ENCODE data around the gene XYLT2.
"Not testable (repeated sequence)": the region's sequence is repeated elsewhere in the genome, so short reads cannot be mapped to it uniquely, and the experiment has no call there.

XYLT2 gene

GRCh38 chr17:50345432-50346312 is at the start of gene XYLT2:
XYLT2 (plus strand) TSS chr17:50346126; CDS start chr17:50346141, 15 bp downstream.
- peaks cover 20% of the 10 kb centered on the region for H3K27me3 Mint-ChIP-seq
- H3K36me3 Mint-ChIP-seq, result peaks cover 4% of the 10 kb centered on the region
- no peaks in the 10 kb centered on the region for H3K9me3 Mint-ChIP-seq
- CTCF ChIA-PET, result interaction anchor here (1.1 to 1.7 kb wide), 2 partner anchors 16 to 51 kb away, joined by 4 to 9 read pairs; partner anchors contain the start of gene LRRC59
- DNase-seq, result peak; percentile 92
- peak within 1 kb of the TSS; percentile 94 for H3K27ac Mint-ChIP-seq
- H3K4me1 Mint-ChIP-seq, result peaks cover 36% of the 10 kb centered on the region
- peak within 1 kb of the TSS; percentile 89 for H3K4me3 Mint-ChIP-seq

- peaks cover 30% of the 10 kb centered on the region for H3K27me3 Mint-ChIP-seq
- DNase-seq, result peak; percentile 85
- H3K4me1 Mint-ChIP-seq, result no peaks in the 10 kb centered on the region
- H3K27ac Mint-ChIP-seq, result no peak overlapping the region
- no peak overlapping the region for H3K4me3 Mint-ChIP-seq
- H3K9me3 Mint-ChIP-seq, result no peaks in the 10 kb centered on the region
- CTCF ChIA-PET, result interaction anchor here (0.8 to 14.8 kb wide), 26 partner anchors 9 to 203 kb away, joined by 3 to 217 read pairs (median 4); partner anchors contain the start of genes COL1A1 and TMEM92
- no peaks in the 10 kb centered on the region for H3K36me3 Mint-ChIP-seq
Measured at GRCh38 chr17:50297407-50297865, 48.5 kb upstream of the XYLT2 start.

DNA sequence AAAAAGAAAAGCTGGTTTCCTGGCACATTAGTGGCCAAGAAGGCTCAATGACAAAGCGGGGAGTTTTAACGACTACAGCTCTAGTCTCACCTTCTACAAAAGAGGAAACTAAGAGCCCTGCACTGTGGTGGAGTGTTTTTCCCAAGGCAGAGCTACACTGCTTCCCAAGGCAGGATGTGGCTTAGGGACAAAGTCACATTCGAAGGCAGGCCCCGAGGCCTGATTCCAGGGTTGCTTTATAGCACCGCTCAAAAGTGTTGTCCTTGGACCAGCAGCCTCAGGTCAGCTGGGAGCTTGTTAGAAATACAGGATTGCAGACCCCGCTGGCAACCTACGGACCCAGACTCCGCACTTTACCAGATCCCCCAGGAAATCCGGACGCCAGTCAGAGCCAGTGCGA is 47.9 kb upstream of the XYLT2 start:
- H3K9me3 Mint-ChIP-seq, result no peaks in the 10 kb centered on the region
- no peak overlapping the region for H3K27ac Mint-ChIP-seq
- DNase-seq, result no peak
- H3K36me3 Mint-ChIP-seq, result no peaks in the 10 kb centered on the region
- H3K27me3 Mint-ChIP-seq, result peaks cover 30% of the 10 kb centered on the region
- H3K4me3 Mint-ChIP-seq, result no peak overlapping the region
- CTCF ChIA-PET, result interaction anchor here (0.6 to 14.8 kb wide), 23 partner anchors 8 to 381 kb away, joined by 3 to 217 read pairs (median 5); partner anchors contain the start of genes COL1A1 and TMEM92
- no peaks in the 10 kb centered on the region for H3K4me1 Mint-ChIP-seq

- Mint-ChIP-seq H3K4me1 (no peaks in the 10 kb centered on the region), H3K4me3 (no peak overlapping the region), H3K9me3 (no peaks in the 10 kb centered on the region), H3K36me3 (no peaks in the 10 kb centered on the region), H3K27ac (no peak overlapping the region), H3K27me3 (peaks cover 41% of the 10 kb centered on the region)
- CTCF ChIA-PET, result interaction anchor here (0.9 to 14.8 kb wide), 3 partner anchors 17 to 205 kb away, joined by 3 to 217 read pairs (median 4); partner anchors contain the start of gene COL1A1
- DNase-seq, result no peak
Measured at GRCh38 chr17:50299776-50300175, 46.1 kb upstream of the XYLT2 start.

GRCh38 chr17:50300824-50301223 is 45.1 kb upstream of the XYLT2 start:
- not testable (repeated sequence) for H3K36me3 Mint-ChIP-seq, DNase-seq, H3K27ac Mint-ChIP-seq, H3K4me3 Mint-ChIP-seq, H3K4me1 Mint-ChIP-seq, H3K9me3 Mint-ChIP-seq
- peaks cover 45% of the 10 kb centered on the region for H3K27me3 Mint-ChIP-seq
- CTCF ChIA-PET, result interaction anchor here (1.1 to 14.8 kb wide), 2 partner anchors 11 to 98 kb away, joined by 3 to 217 read pairs; partner anchors contain the start of gene COL1A1

DNA sequence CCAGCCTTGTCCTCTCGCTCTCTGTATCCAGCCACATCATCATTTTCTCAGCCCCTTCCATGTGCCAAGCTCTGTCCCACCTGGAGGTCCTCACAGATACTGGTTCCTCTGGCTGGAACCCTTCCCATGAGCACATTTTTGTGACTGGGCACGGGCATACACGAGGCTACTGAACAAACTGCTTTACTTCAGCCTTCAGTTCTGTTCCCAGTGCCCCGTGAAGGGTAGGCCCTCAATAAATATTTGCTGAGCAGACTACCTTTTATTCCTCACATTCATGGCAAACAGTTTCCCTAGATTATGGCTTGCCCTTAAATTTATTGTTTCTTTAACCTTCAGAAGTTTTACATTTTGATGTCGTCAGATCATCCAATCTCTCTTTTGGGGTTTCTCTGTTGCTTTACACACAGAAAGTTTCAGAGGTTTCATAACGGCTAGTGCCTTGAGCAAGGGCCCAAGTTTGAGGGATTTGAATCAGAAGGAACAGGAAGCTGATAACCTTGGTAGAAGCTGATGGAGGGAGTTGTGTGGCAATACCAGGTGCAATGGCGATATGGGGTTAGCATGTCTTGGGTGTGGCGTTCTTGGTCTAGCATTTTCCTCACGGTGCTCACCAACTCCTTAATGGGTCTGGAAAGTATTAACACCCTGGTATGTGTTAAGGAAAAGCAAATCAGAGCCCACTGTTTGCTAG is 43.9 kb upstream of the XYLT2 start:
- H3K27ac Mint-ChIP-seq, result no peak overlapping the region
- H3K4me1 Mint-ChIP-seq, result no peaks in the 10 kb centered on the region
- H3K4me3 Mint-ChIP-seq, result no peak overlapping the region
- no peaks in the 10 kb centered on the region for H3K9me3 Mint-ChIP-seq
- no peaks in the 10 kb centered on the region for H3K36me3 Mint-ChIP-seq
- DNase-seq, result no peak
- H3K27me3 Mint-ChIP-seq, result peaks cover 49% of the 10 kb centered on the region
- CTCF ChIA-PET, result interaction anchor here (1.0 kb wide), 1 partner anchor 100 kb away, joined by 4 read pairs; the partner anchor contains the start of gene COL1A1

DNA sequence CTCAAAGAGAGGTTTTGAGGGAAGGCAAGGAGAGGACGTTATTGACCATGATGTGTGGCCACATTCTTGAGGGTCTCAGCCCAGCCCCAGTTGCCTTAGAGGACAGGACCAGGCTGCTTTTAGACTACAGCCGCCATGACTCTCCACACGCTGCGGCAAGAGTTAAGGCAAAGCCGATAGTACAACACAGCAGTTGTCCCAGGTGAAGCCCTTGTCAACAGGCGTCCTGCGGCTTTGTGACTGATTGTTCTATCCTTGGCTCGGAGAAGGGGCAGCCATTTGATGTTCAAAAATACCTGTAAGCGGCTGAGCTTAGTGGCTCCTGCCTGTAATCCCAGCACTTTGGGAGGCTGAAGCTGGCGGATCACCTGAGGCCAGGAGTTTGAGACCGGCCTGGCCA is 42.9 kb upstream of the XYLT2 start:
- Mint-ChIP-seq H3K9me3 (no peaks in the 10 kb centered on the region), H3K4me3 (no peak overlapping the region), H3K4me1 (no peaks in the 10 kb centered on the region), H3K27me3 (peaks cover 52% of the 10 kb centered on the region), H3K27ac (no peak overlapping the region), H3K36me3 (no peaks in the 10 kb centered on the region)
- CTCF ChIA-PET, result interaction anchor here (1.0 kb wide), 1 partner anchor 101 kb away, joined by 4 read pairs; the partner anchor contains the start of gene COL1A1
- DNase-seq, result no peak

DNA sequence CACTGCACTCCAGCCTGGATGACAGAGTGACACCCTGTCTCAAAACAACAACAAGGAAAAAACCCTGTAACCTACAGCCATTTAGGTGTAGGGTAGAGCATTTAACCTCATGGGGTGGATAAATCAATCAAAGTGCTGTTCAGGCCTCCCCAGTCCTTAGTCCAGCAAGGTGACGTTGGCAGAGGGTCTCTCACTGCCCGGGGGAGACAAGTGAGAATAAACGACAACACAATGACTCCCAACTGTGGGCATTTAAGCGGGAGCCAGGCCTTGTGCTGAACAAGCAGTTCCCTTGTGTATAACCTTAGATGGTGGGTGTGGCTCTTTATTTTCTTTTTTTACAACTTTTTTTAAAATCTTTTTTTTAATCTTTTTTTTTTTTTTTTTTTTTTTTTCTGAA is 42.3 kb upstream of the XYLT2 start:
- Mint-ChIP-seq H3K4me1 (no peaks in the 10 kb centered on the region), H3K27me3 (peaks cover 52% of the 10 kb centered on the region), H3K9me3 (no peaks in the 10 kb centered on the region), H3K4me3 (no peak overlapping the region), H3K36me3 (no peaks in the 10 kb centered on the region), H3K27ac (no peak overlapping the region)
- DNase-seq, result no peak
- CTCF ChIA-PET, result interaction anchor here (0.8 kb wide), 1 partner anchor 32 kb away, joined by 3 read pairs; no protein-coding TSS in a partner anchor

DNA sequence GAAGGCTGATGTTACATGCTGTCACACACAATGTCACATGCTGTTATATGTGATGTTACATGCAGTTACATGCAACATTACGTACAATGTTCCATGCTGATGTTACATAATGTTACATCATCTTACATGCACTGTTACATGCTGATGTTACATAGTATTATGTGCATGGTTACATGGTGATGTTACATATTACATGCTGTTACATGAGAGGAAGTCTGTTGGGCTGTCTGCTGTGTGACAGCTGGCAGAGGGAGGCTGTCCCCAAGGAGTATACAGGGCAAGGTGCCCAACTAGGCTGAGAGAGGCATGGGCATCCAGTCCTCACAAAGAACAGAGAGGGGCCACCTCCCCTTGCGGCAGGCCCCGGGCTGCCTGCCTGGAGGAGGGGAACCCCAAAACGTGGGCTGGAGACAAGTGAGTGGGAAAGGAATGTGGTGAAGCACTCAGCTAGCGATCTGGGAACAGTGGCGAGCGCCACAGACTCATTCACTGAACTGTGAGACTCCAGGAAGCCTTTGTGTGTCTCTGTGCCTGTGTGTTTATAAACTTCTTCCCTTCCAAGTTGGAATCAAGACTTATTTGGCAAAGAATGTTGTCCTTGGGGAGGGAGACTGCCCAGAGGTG is 41.0 kb upstream of the XYLT2 start:
- Mint-ChIP-seq H3K4me3 (no peak overlapping the region), H3K27me3 (peaks cover 46% of the 10 kb centered on the region), H3K4me1 (no peaks in the 10 kb centered on the region), H3K27ac (no peak overlapping the region), H3K36me3 (no peaks in the 10 kb centered on the region), H3K9me3 (no peaks in the 10 kb centered on the region)
- CTCF ChIA-PET, result interaction anchor here (1.3 kb wide), 1 partner anchor 104 kb away, joined by 3 read pairs; no protein-coding TSS in a partner anchor
- no peak for DNase-seq

GRCh38 chr17:50307654-50308053 is 38.3 kb upstream of the XYLT2 start:
- H3K9me3 Mint-ChIP-seq, result no peaks in the 10 kb centered on the region
- H3K4me1 Mint-ChIP-seq, result no peaks in the 10 kb centered on the region
- H3K4me3 Mint-ChIP-seq, result no peak overlapping the region
- CTCF ChIA-PET, result interaction anchor here (0.7 to 1.8 kb wide), 4 partner anchors 10 to 138 kb away, joined by 3 to 5 read pairs (median 4); no protein-coding TSS in a partner anchor
- H3K27me3 Mint-ChIP-seq, result peaks cover 56% of the 10 kb centered on the region
- no peak for DNase-seq
- H3K27ac Mint-ChIP-seq, result no peak overlapping the region
- no peaks in the 10 kb centered on the region for H3K36me3 Mint-ChIP-seq

GRCh38 chr17:50308666-50309065 is 37.3 kb upstream of the XYLT2 start:
- DNase-seq, result no peak
- no peak overlapping the region for H3K27ac Mint-ChIP-seq
- CTCF ChIA-PET, result interaction anchor here (0.9 to 1.3 kb wide), 2 partner anchors 109 to 214 kb away, joined by 3 to 7 read pairs; no protein-coding TSS in a partner anchor
- no peaks in the 10 kb centered on the region for H3K36me3 Mint-ChIP-seq
- peaks cover 52% of the 10 kb centered on the region for H3K27me3 Mint-ChIP-seq
- no peaks in the 10 kb centered on the region for H3K9me3 Mint-ChIP-seq
- H3K4me3 Mint-ChIP-seq, result no peak overlapping the region
- no peaks in the 10 kb centered on the region for H3K4me1 Mint-ChIP-seq

- CTCF ChIA-PET, result interaction anchor here (0.6 to 1.7 kb wide), 4 partner anchors 13 to 141 kb away, joined by 3 to 6 read pairs (median 4); no protein-coding TSS in a partner anchor
- H3K4me1 Mint-ChIP-seq, result no peaks in the 10 kb centered on the region
- H3K36me3 Mint-ChIP-seq, result no peaks in the 10 kb centered on the region
- no peaks in the 10 kb centered on the region for H3K9me3 Mint-ChIP-seq
- DNase-seq, result no peak
- H3K27ac Mint-ChIP-seq, result no peak overlapping the region
- peaks cover 45% of the 10 kb centered on the region for H3K27me3 Mint-ChIP-seq
- no peak overlapping the region for H3K4me3 Mint-ChIP-seq
Measured at GRCh38 chr17:50310455-50311111, 35.3 kb upstream of the XYLT2 start.

DNA sequence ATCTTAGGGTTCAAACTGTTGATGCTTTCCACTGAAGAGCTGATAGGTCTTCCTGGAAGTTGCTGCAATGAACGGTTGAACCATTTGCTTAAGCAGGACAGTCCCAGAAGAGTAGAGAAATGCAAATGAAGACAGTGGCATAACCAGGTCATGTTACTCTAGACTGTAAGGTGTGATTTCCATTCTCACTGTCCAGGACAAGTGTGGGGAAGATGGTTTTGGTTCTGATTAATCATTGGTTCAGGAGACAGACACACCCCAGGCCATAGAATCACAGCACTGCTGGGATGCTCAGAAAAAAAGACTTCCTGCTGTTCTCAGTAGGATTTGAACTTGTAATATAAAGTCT is 34.8 kb upstream of the XYLT2 start:
- Mint-ChIP-seq H3K36me3 (no peaks in the 10 kb centered on the region), H3K4me1 (no peaks in the 10 kb centered on the region), H3K4me3 (no peak overlapping the region), H3K9me3 (no peaks in the 10 kb centered on the region), H3K27ac (no peak overlapping the region), H3K27me3 (peaks cover 45% of the 10 kb centered on the region)
- CTCF ChIA-PET, result interaction anchor here (0.6 to 1.7 kb wide), 3 partner anchors 13 to 142 kb away, joined by 3 to 6 read pairs (median 5); no protein-coding TSS in a partner anchor
- no peak for DNase-seq

Measured in activated naive CD4-positive, alpha-beta T cell treated with anti-CD3 and anti-CD28 coated beads, Interleukin-2, amount 10 ng/mL, durations not matched to agents 7 days and 5 days (primary cell).